Fibroblast of lung (primary cell): ENCODE measurements around the gene LINS1.
A peak's percentile ranks its signal among the peaks of the same experiment; 100 is the strongest.

Experiments used
- EZH2 ChIP-seq: IDR thresholded peaks from 2 replicates; pipeline ENCODE4 v1.5.1; 2012; ENCODE audit warnings: low read length, control low read depth, mild to moderate bottlenecking; ENCODE audit errors: missing control alignments
- TF ChIP-seq, protein P1 (sequence below), 2 donors: IDR thresholded peaks in 1 of 2; conservative IDR thresholded peaks in 1 of 2; 1 replicate in 1 of 2; 2 replicates in 1 of 2; pipeline ENCODE4 v1.5.1; 2011 to 2012; ENCODE audit warnings: low read length in 2 of 2, control low read depth in 1 of 2, inconsistent platforms in 1 of 2, low read depth in 1 of 2, mild to moderate bottlenecking in 1 of 2

DNA sequence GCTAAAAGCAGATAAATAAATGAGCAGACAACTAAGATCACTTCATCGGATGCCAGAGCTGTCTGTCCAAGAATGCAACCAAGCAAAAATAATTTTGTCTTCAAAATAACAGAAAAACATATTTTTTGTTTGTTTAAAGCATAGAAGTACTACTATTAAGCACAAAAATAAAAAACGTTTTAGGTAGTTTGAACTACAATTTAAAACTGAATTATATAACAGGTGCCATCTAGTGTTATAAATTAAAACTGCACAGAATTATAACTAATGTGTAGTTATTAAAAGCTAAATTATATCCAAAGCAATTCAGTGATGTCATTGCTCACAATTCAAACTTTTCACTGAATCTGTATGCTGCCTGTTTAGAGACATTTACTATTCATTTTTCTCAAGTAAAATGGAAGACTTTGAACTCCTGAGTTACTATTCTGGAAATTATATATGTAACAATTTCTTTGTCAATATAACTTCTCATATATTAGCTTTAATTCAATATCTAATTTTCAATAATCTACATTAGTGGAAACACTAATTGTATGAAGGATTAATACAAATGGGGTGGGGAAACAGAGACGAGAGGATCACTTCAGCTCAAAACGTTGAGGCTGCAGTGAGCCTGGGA is 29.5 kb downstream of the LINS1 start:
- TF ChIP-seq EZH2, result no peak
- TF ChIP-seq, protein P1, sequence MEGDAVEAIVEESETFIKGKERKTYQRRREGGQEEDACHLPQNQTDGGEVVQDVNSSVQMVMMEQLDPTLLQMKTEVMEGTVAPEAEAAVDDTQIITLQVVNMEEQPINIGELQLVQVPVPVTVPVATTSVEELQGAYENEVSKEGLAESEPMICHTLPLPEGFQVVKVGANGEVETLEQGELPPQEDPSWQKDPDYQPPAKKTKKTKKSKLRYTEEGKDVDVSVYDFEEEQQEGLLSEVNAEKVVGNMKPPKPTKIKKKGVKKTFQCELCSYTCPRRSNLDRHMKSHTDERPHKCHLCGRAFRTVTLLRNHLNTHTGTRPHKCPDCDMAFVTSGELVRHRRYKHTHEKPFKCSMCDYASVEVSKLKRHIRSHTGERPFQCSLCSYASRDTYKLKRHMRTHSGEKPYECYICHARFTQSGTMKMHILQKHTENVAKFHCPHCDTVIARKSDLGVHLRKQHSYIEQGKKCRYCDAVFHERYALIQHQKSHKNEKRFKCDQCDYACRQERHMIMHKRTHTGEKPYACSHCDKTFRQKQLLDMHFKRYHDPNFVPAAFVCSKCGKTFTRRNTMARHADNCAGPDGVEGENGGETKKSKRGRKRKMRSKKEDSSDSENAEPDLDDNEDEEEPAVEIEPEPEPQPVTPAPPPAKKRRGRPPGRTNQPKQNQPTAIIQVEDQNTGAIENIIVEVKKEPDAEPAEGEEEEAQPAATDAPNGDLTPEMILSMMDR (conservative IDR thresholded peaks at IDR 0.05 in 1 of 2, IDR thresholded peaks at IDR 0.05 in 1 of 2; ENCODE audit: low read depth in 1 of 2, low read length in 2 of 2), result peak; percentile 4 to 20
